A673 (cell line): Measurements from ENCODE around the gene PPM1D.

Experiments
- CTCF ChIP-seq: fragments of 300-800, 200-600 bp; sonication (generic); conservative IDR thresholded peaks from 2 replicates; pipeline ENCODE4 v1.5.1; 2017; ENCODE audit warnings: low read depth, mild to moderate bottlenecking, antibody characterized with exemption, low read length, moderate library complexity, mixed read lengths
- EZH2 ChIP-seq: fragments of 200-600 bp; sonication (generic); IDR thresholded peaks from 2 replicates; pipeline ENCODE4 v1.6.1; 2017; ENCODE audit warnings: borderline replicate concordance, low read depth, mild to moderate bottlenecking, mixed read lengths, antibody characterized with exemption, low read length; ENCODE audit not compliant: poor library complexity, severe bottlenecking

GRCh38 chr17:60664022-60664421 is 64.0 kb downstream of the PPM1D start:
- TF ChIP-seq CTCF (no peak), EZH2 (no peak)
